Breast epithelium (tissue), 4 donors: ENCODE data around the gene DHX57. TPM values are rescaled to one million over a fixed set of nuclear protein-coding genes. Genes with fewer than 3 reads are reported as not detected.

ENCODE experiments used
- DNase-seq, 2 donors: peaks; one replicate each; pipeline ENCODE4 v3.0.0-alpha.2; 2019; ENCODE audit warnings: low spot score in 2 of 2
- H3K27ac ChIP-seq, 2 donors: fragments of 200-600 bp; sonication (generic) in 1 of 2; one replicate each; pipeline ENCODE4 v1.5.1; 2016 to 2019; ENCODE audit warnings: mild to moderate bottlenecking in 1 of 2
- H3K27me3 ChIP-seq, 2 donors: fragments of 200-600 bp; sonication (generic) in 1 of 2; one replicate each; pipeline versions ENCODE4 v1.5.1 to v1.6.0; 2017 to 2019; ENCODE audit warnings: control low read depth in 1 of 2, mild to moderate bottlenecking in 1 of 2
- H3K36me3 ChIP-seq: fragments of 200-600 bp; one replicate; pipeline ENCODE4 v1.5.1; 2019
- H3K4me1 ChIP-seq, 2 donors: fragments of 200-600 bp; sonication (generic); one replicate each; pipeline ENCODE4 v1.5.1; 2016 to 2019; ENCODE audit warnings: control low read depth in 1 of 2
- H3K4me3 ChIP-seq, 3 donors: fragments of 200-600 bp; sonication (generic); 1 replicate in 2 of 3; 2 replicates in 1 of 3; pipeline ENCODE4 v1.5.1; 2016 to 2019; ENCODE audit warnings: mild to moderate bottlenecking in 3 of 3, moderate library complexity in 2 of 3
- H3K9me3 ChIP-seq, 2 donors: fragments of 200-600 bp; sonication (generic) in 1 of 2; one replicate each; pipeline ENCODE4 v1.5.1; 2016 to 2019; ENCODE audit warnings: control low read depth in 1 of 2
- POLR2A ChIP-seq: fragments of 450-650 bp; IDR thresholded peaks from one replicate; pipeline ENCODE4 v1.6.1; 2016; ENCODE audit warnings: antibody characterized with exemption, mild to moderate bottlenecking, moderate library complexity
- POLR2AphosphoS5 ChIP-seq, 3 donors: sonication (generic); formaldehyde crosslinking; IDR thresholded peaks; one replicate each; pipeline ENCODE4 v1.6.1; 2017; ENCODE audit warnings: antibody characterized with exemption in 3 of 3
- intact Hi-C: fragments of 100-400 bp; cut with DNase I; formaldehyde crosslinking; loops from one replicate; pipeline ENCODE4 v1.15.1; 2023; ENCODE audit warnings: low total_unique reads
- total RNA-seq, 3 donors: library from RNA; depleted of rRNA; stranded (reverse); fragments of >200 nt; gene quantifications; one replicate each; pipeline ENCODE4 v1.1.0, GENCODE V29; 2016
- TF ChIP-seq, protein P1 (sequence below), 3 donors: fragments of 450-650 bp; IDR thresholded peaks; one replicate each; pipeline ENCODE4 v1.5.1; 2016 to 2017; ENCODE audit warnings: antibody characterized with exemption in 3 of 3, mild to moderate bottlenecking in 3 of 3, moderate library complexity in 3 of 3

DHX57 gene
- total RNA-seq, 3 donors from 2014 or later, result 8.8 to 17.4 (median 14.5) TPM

GRCh38 chr2:38909872-38910271 is 34.1 kb upstream of the DHX57 start:
- H3K9me3 ChIP-seq, result no peaks in the 10 kb centered on the region
- no peak for TF ChIP-seq POLR2AphosphoS5 (IDR thresholded peaks at IDR 0.05)
- TF ChIP-seq POLR2A, result no peak
- TF ChIP-seq, protein P1, sequence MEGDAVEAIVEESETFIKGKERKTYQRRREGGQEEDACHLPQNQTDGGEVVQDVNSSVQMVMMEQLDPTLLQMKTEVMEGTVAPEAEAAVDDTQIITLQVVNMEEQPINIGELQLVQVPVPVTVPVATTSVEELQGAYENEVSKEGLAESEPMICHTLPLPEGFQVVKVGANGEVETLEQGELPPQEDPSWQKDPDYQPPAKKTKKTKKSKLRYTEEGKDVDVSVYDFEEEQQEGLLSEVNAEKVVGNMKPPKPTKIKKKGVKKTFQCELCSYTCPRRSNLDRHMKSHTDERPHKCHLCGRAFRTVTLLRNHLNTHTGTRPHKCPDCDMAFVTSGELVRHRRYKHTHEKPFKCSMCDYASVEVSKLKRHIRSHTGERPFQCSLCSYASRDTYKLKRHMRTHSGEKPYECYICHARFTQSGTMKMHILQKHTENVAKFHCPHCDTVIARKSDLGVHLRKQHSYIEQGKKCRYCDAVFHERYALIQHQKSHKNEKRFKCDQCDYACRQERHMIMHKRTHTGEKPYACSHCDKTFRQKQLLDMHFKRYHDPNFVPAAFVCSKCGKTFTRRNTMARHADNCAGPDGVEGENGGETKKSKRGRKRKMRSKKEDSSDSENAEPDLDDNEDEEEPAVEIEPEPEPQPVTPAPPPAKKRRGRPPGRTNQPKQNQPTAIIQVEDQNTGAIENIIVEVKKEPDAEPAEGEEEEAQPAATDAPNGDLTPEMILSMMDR (IDR thresholded peaks at IDR 0.05), result no peak
- no peaks in the 10 kb centered on the region for H3K36me3 ChIP-seq

GRCh38 chr2:38907743-38908562 is 32.2 kb upstream of the DHX57 start:
- DNase-seq, result no peak
- H3K36me3 ChIP-seq, result no peaks in the 10 kb centered on the region
- H3K4me3 ChIP-seq, result no peak overlapping the region
- intact Hi-C loops, result no loop called here
- no peak overlapping the region for H3K27ac ChIP-seq
- H3K27me3 ChIP-seq, result no peaks in the 10 kb centered on the region
- H3K4me1 ChIP-seq, result no peaks in the 10 kb centered on the region
- no peaks in the 10 kb centered on the region for H3K9me3 ChIP-seq
- TF ChIP-seq POLR2AphosphoS5 (IDR thresholded peaks at IDR 0.05) (no peak), POLR2A (no peak)
- TF ChIP-seq, protein P1 (IDR thresholded peaks at IDR 0.05), result no peak

More at GRCh38 chr2:38909872-38910271, 34.1 kb upstream of the DHX57 start:
- intact Hi-C loops, result no loop called here
- H3K27ac ChIP-seq, result no peak overlapping the region
- H3K4me3 ChIP-seq, result no peak overlapping the region
- no peaks in the 10 kb centered on the region for H3K4me1 ChIP-seq
- H3K27me3 ChIP-seq, result no peaks in the 10 kb centered on the region
- no peak for DNase-seq

DNA sequence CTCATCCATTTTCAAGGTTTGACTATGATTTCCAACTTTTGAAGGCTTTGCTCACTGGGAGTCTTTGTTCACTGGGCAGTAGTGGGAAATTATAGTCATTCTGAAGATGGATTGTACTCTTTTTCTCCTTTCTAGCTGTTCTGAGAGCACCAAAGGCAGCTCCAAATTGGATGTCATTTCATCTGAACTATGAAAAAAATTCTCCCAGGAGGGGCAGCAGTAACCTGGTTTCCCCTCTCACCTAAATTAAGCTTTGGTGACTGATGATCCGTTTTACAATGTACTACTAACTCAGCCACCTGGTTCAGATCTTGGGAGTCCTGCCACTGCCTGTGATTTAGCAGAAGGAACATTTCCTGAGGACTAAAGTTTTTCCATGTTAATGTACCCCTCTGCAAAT is 31.5 kb upstream of the DHX57 start:
- Histone ChIP-seq H3K4me3 (no peak overlapping the region), H3K9me3 (no peaks in the 10 kb centered on the region), H3K27ac (peak overlapping the region; percentile 17 to 19), H3K4me1 (no peaks in the 10 kb centered on the region), H3K36me3 (no peaks in the 10 kb centered on the region), H3K27me3 (no peaks in the 10 kb centered on the region)
- intact Hi-C loops, result no loop called here
- TF ChIP-seq POLR2AphosphoS5 (IDR thresholded peaks at IDR 0.05), result no peak
- no peak for TF ChIP-seq POLR2A
- TF ChIP-seq, protein P1 (IDR thresholded peaks at IDR 0.05), result no peak
- DNase-seq, result no peak

GRCh38 chr2:38905251-38905650 is 29.5 kb upstream of the DHX57 start:
- H3K4me1 ChIP-seq, result no peaks in the 10 kb centered on the region
- DNase-seq, result no peak
- no peaks in the 10 kb centered on the region for H3K36me3 ChIP-seq
- no peaks in the 10 kb centered on the region for H3K27me3 ChIP-seq
- H3K9me3 ChIP-seq, result no peaks in the 10 kb centered on the region
- H3K27ac ChIP-seq, result peak overlapping the region in 1 of 2 donors; percentile 66
- no peak overlapping the region for H3K4me3 ChIP-seq
- intact Hi-C loops, result no loop called here
- no peak for TF ChIP-seq POLR2AphosphoS5 (IDR thresholded peaks at IDR 0.05)
- TF ChIP-seq POLR2A, result no peak
- TF ChIP-seq, protein P1 (IDR thresholded peaks at IDR 0.05), result no peak

DNA sequence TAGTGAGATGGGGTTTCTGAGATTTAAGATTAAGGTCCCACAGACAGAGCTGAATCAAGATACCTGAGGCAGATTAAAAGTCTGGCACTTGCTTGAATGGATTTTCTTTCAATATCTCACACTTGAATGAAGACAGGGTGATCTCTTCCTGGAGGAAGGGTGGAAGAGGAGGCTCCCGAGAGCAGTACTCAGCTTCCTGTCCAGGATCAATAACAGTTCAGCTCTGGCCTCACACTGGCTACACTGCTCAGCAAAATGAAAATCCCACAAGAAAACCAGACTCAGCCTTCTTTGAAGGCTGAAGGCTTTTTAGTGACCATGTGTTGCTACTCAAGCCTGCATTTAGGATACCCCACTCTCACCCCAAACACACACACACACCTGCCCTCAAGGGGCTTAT is 25.0 kb upstream of the DHX57 start:
- no peaks in the 10 kb centered on the region for H3K27me3 ChIP-seq
- intact Hi-C loops, result no loop called here
- no peaks in the 10 kb centered on the region for H3K9me3 ChIP-seq
- TF ChIP-seq POLR2A (no peak), POLR2AphosphoS5 (IDR thresholded peaks at IDR 0.05) (no peak)
- TF ChIP-seq, protein P1 (IDR thresholded peaks at IDR 0.05), result no peak
- H3K36me3 ChIP-seq, result no peaks in the 10 kb centered on the region
- H3K27ac ChIP-seq, result no peak overlapping the region
- no peak for DNase-seq
- no peaks in the 10 kb centered on the region for H3K4me1 ChIP-seq
- H3K4me3 ChIP-seq, result no peak overlapping the region
